Measurements from ENCODE around the gene FXR1.

FXR1 gene

DNA sequence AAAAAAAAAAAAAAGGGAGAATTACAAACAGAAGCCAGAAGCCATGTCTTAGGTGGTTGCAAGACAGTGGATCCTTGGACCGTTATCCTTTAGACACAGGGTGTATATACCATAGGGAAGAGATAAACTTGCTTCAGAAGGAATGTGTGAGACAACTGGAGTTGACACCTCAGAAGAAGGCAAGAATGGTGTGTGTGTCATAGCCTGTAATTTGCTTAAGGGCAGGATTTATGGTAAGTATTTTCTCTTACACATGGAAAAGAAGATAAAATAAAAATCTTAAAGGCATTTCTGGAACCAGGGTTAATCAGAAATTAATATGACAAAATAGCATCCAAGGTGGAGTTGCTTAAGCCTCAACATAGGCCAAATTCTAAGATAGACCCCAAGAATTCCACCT is 96.3 kb downstream of the FXR1 start:
- DNase-seq (ENCODE audit: low read depth) = no peak
- Histone ChIP-seq H3K4me3 (ENCODE audit: low read length) (no peak overlapping the region), H3K9ac (ENCODE audit: low read length) (no peak overlapping the region), H3K27me3 (replicated peaks; ENCODE audit: control insufficient read depth, insufficient read depth, low read length) (no peaks in the 10 kb centered on the region), H3K36me3 (ENCODE audit: control insufficient read depth, insufficient read depth, low read length, severe bottlenecking) (no peaks in the 10 kb centered on the region), H3K9me3 (ENCODE audit: control insufficient read depth, low read length) (peaks cover 3% of the 10 kb centered on the region), H3K4me1 (ENCODE audit: control insufficient read depth, insufficient read depth, low read length) (no peaks in the 10 kb centered on the region)

DNA sequence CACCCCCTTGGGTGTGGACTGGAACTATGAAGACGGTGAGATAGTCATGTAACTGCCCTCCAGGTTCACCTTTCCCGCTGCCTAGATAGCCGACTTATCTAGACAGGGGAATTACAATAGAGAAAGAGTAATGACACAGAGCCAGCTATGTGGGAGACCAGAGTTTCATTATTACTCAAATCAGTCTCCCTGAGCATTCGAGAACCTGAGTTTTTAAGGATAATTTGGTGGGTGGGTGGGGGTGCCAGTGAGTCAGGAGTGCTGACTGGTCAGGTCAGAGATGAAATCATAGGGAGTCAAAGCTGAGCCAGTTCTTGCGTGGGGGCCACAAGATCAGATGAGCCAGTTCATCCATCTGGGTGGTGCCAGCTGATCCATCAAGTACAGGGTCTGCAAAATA is 96.8 kb downstream of the FXR1 start:
- no peaks in the 10 kb centered on the region for H3K4me1 ChIP-seq (ENCODE audit: control insufficient read depth, insufficient read depth, low read length)
- no peaks in the 10 kb centered on the region for H3K27me3 ChIP-seq (replicated peaks; ENCODE audit: control insufficient read depth, insufficient read depth, low read length)
- H3K9me3 ChIP-seq (ENCODE audit: control insufficient read depth, low read length) = peaks cover 3% of the 10 kb centered on the region
- DNase-seq (ENCODE audit: low read depth) = no peak
- no peak overlapping the region for H3K9ac ChIP-seq (ENCODE audit: low read length)
- H3K4me3 ChIP-seq (ENCODE audit: low read length) = no peak overlapping the region
- H3K36me3 ChIP-seq (ENCODE audit: control insufficient read depth, insufficient read depth, low read length, severe bottlenecking) = no peaks in the 10 kb centered on the region

DNA sequence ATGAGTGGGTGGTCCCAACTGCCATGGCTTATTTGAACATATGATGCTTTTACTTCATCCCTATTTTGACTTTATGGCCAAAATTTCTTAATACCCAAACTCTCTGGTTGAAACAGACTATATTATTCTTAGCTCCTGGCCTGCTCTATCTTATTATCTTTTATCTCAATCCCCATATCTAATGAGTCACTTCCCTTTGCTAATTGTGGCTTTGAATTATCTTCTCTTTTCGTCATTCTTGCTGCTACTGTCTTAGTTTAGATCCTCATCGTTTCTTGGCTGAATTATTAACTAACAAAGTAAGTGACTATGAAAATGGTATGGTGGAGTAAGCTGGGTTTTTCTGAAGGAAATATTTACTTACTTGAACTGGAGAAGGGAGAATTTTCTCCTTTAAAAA is 105.2 kb downstream of the FXR1 start:
- H3K9ac ChIP-seq (ENCODE audit: low read length) = no peak overlapping the region
- no peaks in the 10 kb centered on the region for H3K36me3 ChIP-seq (ENCODE audit: control insufficient read depth, insufficient read depth, low read length, severe bottlenecking)
- no peaks in the 10 kb centered on the region for H3K4me1 ChIP-seq (ENCODE audit: control insufficient read depth, insufficient read depth, low read length)
- DNase-seq (ENCODE audit: low read depth) = no peak
- no peak overlapping the region for H3K4me3 ChIP-seq (ENCODE audit: low read length)
- H3K27me3 ChIP-seq (replicated peaks; ENCODE audit: control insufficient read depth, insufficient read depth, low read length) = no peaks in the 10 kb centered on the region
- peaks cover 3% of the 10 kb centered on the region for H3K9me3 ChIP-seq (ENCODE audit: control insufficient read depth, low read length)

- Histone ChIP-seq H3K9me3 (ENCODE audit: control insufficient read depth, low read length) (peaks cover 3% of the 10 kb centered on the region), H3K9ac (ENCODE audit: low read length) (no peak overlapping the region), H3K27me3 (replicated peaks; ENCODE audit: control insufficient read depth, insufficient read depth, low read length) (no peaks in the 10 kb centered on the region), H3K4me3 (ENCODE audit: low read length) (no peak overlapping the region), H3K4me1 (ENCODE audit: control insufficient read depth, insufficient read depth, low read length) (no peaks in the 10 kb centered on the region), H3K36me3 (ENCODE audit: control insufficient read depth, insufficient read depth, low read length, severe bottlenecking) (no peaks in the 10 kb centered on the region)
- no peak for DNase-seq (ENCODE audit: low read depth)
Observed at GRCh38 chr3:181025204-181025603, 112.7 kb downstream of the FXR1 start.

GRCh38 chr3:181030948-181031347 is 118.5 kb downstream of the FXR1 start:
- no peaks in the 10 kb centered on the region for H3K27me3 ChIP-seq (replicated peaks; ENCODE audit: control insufficient read depth, insufficient read depth, low read length)
- no peaks in the 10 kb centered on the region for H3K9me3 ChIP-seq (ENCODE audit: control insufficient read depth, low read length)
- H3K4me3 ChIP-seq (ENCODE audit: low read length) = no peak overlapping the region
- H3K4me1 ChIP-seq (ENCODE audit: control insufficient read depth, insufficient read depth, low read length) = no peaks in the 10 kb centered on the region
- no peak for DNase-seq (ENCODE audit: low read depth)
- H3K36me3 ChIP-seq (ENCODE audit: control insufficient read depth, insufficient read depth, low read length, severe bottlenecking) = no peaks in the 10 kb centered on the region
- H3K9ac ChIP-seq (ENCODE audit: low read length) = no peak overlapping the region
